Progenitor cell of endocrine pancreas (in vitro differentiated cells): ENCODE measurements around the gene PPP2R5C. TPM values are rescaled to one million over a fixed set of nuclear protein-coding genes. Genes with fewer than 3 reads are reported as not detected.
A peak's percentile ranks its signal among the peaks of the same experiment; 100 is the strongest.

Experiments used
- DNase-seq: peaks from one replicate; pipeline ENCODE4 v3.0.0; 2021; ENCODE audit warnings: low spot score; ENCODE audit not compliant: unreplicated experiment
- H3K27ac Mint-ChIP-seq: 2 replicates; pipeline ENCODE4 v1.8.0; 2021; ENCODE audit warnings: mild to moderate bottlenecking, moderate library complexity, mixed read lengths
- H3K27me3 Mint-ChIP-seq: 2 replicates; pipeline ENCODE4 v1.8.0; 2021; ENCODE audit warnings: mixed read lengths
- H3K36me3 Mint-ChIP-seq: 2 replicates; pipeline ENCODE4 v1.8.0; 2022; ENCODE audit warnings: mixed read lengths; ENCODE audit not compliant: insufficient read depth
- H3K4me1 Mint-ChIP-seq: 2 replicates; pipeline ENCODE4 v1.8.0; 2021; ENCODE audit warnings: low read depth, mixed read lengths
- H3K4me3 Mint-ChIP-seq: 2 replicates; pipeline ENCODE4 v1.8.0; 2021; ENCODE audit warnings: low read depth, mild to moderate bottlenecking, moderate library complexity, mixed read lengths
- H3K9me3 Mint-ChIP-seq: 2 replicates; pipeline ENCODE4 v1.8.0; 2021; ENCODE audit warnings: low read depth, mixed read lengths
- CTCF ChIP-seq: fragments of 200-600 bp; sonication (generic); IDR thresholded peaks from one replicate; pipeline ENCODE4 v1.5.0; 2021; ENCODE audit warnings: antibody characterized with exemption, mild to moderate bottlenecking; ENCODE audit not compliant: unreplicated experiment
- total RNA-seq: library from RNA; stranded (reverse); gene quantifications from 2 replicates; pipeline ENCODE4 v1.2.1, GENCODE V29; 2021

The PPP2R5C gene
- total RNA-seq, 1 donor from 2014 or later = 120 TPM

GRCh38 chr14:101889366-101889765 is 127.9 kb downstream of the PPP2R5C start:
- Mint-ChIP-seq H3K9me3 (no peaks in the 10 kb centered on the region), H3K4me3 (no peak overlapping the region), H3K27me3 (no peaks in the 10 kb centered on the region), H3K4me1 (no peaks in the 10 kb centered on the region), H3K36me3 (peaks cover 24% of the 10 kb centered on the region), H3K27ac (no peak overlapping the region)
- DNase-seq = no peak
- TF ChIP-seq CTCF = no peak

- Mint-ChIP-seq H3K27me3 (no peaks in the 10 kb centered on the region), H3K9me3 (no peaks in the 10 kb centered on the region), H3K4me3 (no peak overlapping the region), H3K36me3 (peaks cover 21% of the 10 kb centered on the region), H3K4me1 (no peaks in the 10 kb centered on the region), H3K27ac (no peak overlapping the region)
- TF ChIP-seq CTCF = no peak
- DNase-seq = no peak
Observed at GRCh38 chr14:101889898-101890297, 128.4 kb downstream of the PPP2R5C start.

- Mint-ChIP-seq H3K9me3 (no peaks in the 10 kb centered on the region), H3K27me3 (no peaks in the 10 kb centered on the region), H3K36me3 (peaks cover 15% of the 10 kb centered on the region), H3K27ac (no peak overlapping the region), H3K4me1 (no peaks in the 10 kb centered on the region), H3K4me3 (no peak overlapping the region)
- TF ChIP-seq CTCF = no peak
- no peak for DNase-seq
Observed at GRCh38 chr14:101891471-101891870, 130.0 kb downstream of the PPP2R5C start.

GRCh38 chr14:101893759-101894158 is 132.2 kb downstream of the PPP2R5C start:
- Mint-ChIP-seq H3K4me1 (no peaks in the 10 kb centered on the region), H3K27ac (peak overlapping the region; percentile 42), H3K27me3 (no peaks in the 10 kb centered on the region), H3K9me3 (no peaks in the 10 kb centered on the region), H3K36me3 (peaks cover 24% of the 10 kb centered on the region), H3K4me3 (no peak overlapping the region)
- TF ChIP-seq CTCF = no peak
- no peak for DNase-seq

- H3K9me3 Mint-ChIP-seq = no peaks in the 10 kb centered on the region
- no peak overlapping the region for H3K4me3 Mint-ChIP-seq
- DNase-seq = no peak
- H3K4me1 Mint-ChIP-seq = no peaks in the 10 kb centered on the region
- H3K27ac Mint-ChIP-seq = no peak overlapping the region
- H3K27me3 Mint-ChIP-seq = no peaks in the 10 kb centered on the region
- peaks cover 24% of the 10 kb centered on the region for H3K36me3 Mint-ChIP-seq
- no peak for TF ChIP-seq CTCF
Observed at GRCh38 chr14:101894365-101895081, 133.0 kb downstream of the PPP2R5C start.
